Measurements from ENCODE around the gene ETV5.

Gene ETV5

DNA sequence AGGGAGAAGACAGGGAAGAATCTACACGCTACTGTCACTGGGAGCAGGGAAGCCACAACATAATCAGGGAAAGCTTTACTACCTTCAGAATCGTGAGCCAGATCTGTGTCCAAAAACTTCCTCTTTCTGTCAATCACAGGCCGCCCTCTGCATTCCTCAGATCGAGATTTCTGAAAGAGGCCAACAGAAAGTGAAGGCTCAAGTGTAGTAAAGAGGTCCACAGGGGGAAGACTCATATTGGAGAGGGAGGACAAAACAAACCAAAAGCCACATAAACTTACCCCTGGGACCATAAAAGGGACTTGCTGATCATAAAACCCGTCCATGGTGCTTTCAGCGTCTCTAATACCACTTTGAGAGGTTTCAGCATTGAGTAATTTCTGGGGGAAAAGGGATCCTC is 3.3 kb downstream of the ETV5 start:
- no peak for DNase-seq (ENCODE audit: low read depth)
- no peak overlapping the region for H3K4me3 ChIP-seq (ENCODE audit: low read depth, low read length)
- TF ChIP-seq, protein P1, sequence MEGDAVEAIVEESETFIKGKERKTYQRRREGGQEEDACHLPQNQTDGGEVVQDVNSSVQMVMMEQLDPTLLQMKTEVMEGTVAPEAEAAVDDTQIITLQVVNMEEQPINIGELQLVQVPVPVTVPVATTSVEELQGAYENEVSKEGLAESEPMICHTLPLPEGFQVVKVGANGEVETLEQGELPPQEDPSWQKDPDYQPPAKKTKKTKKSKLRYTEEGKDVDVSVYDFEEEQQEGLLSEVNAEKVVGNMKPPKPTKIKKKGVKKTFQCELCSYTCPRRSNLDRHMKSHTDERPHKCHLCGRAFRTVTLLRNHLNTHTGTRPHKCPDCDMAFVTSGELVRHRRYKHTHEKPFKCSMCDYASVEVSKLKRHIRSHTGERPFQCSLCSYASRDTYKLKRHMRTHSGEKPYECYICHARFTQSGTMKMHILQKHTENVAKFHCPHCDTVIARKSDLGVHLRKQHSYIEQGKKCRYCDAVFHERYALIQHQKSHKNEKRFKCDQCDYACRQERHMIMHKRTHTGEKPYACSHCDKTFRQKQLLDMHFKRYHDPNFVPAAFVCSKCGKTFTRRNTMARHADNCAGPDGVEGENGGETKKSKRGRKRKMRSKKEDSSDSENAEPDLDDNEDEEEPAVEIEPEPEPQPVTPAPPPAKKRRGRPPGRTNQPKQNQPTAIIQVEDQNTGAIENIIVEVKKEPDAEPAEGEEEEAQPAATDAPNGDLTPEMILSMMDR (conservative IDR thresholded peaks at IDR 0.05; ENCODE audit: low read depth, low read length) = no peak

DNA sequence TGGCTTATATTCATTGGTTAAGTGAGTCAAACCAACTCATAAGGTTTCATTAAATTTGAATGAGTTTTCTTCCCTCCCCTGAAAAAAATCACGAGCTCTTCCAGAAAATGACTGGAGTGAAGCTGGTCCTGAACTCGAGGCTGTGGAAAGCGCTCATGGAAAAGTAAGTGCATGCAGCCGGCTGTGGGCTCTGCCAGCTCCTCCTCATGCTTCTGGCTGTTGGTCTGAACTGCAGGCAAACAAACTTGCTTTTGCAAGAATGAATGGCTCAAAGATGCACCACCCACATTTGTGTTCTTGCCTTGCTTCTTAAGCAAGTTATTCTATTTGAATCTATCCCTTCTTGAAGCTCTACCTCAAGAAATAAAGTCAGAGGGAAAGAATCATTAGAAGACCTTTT is 6.2 kb downstream of the ETV5 start:
- TF ChIP-seq, protein P1 (conservative IDR thresholded peaks at IDR 0.05; ENCODE audit: low read depth, low read length) = no peak
- no peak overlapping the region for H3K4me3 ChIP-seq (ENCODE audit: low read depth, low read length)
- no peak for DNase-seq (ENCODE audit: low read depth)

DNA sequence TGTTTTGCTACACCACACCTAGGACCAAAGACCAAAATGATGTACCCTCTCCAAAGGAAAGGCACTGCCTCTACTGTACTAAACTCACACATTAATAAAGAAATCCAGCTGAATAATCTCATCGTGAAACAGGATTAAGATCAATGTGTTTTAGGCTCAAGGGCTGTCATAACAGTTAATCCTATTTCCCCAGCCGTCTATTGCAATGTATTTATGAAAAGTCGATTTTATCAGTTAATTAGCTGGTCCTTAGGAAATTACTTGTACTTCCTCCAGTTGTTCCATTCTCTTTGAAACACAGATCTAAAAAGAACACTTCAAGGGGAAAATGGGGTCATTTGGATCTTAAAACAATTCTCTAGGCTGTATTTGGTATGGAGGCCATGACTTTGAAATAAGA is 8.5 kb downstream of the ETV5 start:
- TF ChIP-seq, protein P1 (conservative IDR thresholded peaks at IDR 0.05; ENCODE audit: low read depth, low read length) = no peak
- no peak for DNase-seq (ENCODE audit: low read depth)
- no peak overlapping the region for H3K4me3 ChIP-seq (ENCODE audit: low read depth, low read length)

DNA sequence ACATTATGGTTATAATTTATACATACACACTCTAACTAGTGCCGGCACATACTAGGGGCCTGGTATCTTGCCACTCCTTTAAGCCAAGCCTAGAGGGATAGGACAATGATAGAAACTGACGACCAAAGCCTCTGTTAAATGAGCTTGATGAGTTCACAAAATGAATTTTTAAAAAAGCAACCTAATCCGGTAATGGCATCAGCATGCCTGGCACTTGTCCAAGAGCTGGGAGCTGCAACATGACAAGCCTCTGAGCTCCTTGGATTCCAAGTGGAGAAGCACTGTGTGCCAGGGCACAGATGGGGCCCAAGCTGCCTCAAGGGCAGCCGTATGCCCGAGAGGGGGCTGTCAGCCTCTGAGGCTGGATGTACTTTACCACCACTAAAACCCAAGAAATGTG is 9.7 kb downstream of the ETV5 start:
- peak; percentile 85 for DNase-seq (ENCODE audit: low read depth)
- no peak overlapping the region for H3K4me3 ChIP-seq (ENCODE audit: low read depth, low read length)
- TF ChIP-seq, protein P1 (conservative IDR thresholded peaks at IDR 0.05; ENCODE audit: low read depth, low read length) = no peak

DNA sequence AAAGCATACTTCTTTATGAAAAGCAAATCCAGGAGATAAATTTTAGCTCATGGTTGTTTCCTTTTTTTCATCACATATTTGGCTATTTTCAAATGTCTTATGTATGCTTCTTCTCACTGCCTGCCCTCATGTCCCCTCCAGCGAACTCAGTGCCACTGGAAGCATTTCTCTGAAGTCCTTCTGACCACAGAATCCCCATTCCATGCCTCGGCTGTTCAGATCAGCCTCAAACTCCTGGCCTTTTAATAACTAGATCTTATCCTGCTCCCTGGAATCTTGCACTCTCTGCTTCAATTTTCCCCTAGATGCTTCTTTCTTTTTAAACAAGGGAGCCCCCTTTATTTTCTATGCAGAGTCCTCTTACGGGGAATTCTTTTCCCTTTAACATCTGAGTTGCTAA is 10.1 kb downstream of the ETV5 start:
- no peak for DNase-seq (ENCODE audit: low read depth)
- TF ChIP-seq, protein P1 (conservative IDR thresholded peaks at IDR 0.05; ENCODE audit: low read depth, low read length) = no peak
- H3K4me3 ChIP-seq (ENCODE audit: low read depth, low read length) = no peak overlapping the region

DNA sequence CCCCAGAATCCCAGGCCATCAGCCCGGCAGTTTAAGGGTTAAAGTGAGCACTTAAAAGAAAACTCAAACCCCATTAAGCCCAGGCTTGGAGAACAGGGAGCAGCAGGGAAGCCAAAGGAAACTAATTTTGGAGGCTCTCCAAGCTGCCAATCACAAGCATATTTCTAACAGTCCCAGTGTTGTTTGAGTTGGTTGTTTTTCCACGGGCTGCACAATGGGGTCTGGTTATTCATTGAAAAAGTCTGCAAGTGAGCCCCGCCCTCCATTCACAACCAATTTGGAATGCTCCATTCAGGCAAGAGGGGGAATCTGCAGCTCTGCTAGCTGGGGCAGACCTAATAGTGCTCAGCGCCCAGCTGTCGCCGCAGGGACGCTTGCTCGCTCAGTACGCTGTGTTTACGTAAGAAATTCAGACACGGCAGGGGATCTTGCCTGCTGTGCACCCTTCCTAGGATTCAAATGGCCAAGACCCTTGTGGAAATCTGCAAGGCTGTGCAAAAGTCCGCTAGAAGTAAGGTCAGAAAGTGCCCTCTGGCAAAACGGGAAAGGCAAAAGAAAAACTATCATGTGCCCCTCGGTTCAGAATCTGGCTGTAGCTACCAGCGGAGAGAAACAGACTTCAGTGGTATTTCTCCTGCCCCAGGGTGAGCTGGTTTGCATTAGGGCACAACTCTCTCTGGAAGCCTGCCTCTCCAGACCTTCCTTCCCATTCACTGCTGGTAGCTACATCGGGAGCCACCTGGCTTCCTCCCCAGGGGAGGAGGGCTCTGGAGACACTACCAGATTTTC is 11.0 kb downstream of the ETV5 start:
- TF ChIP-seq, protein P1 (conservative IDR thresholded peaks at IDR 0.05; ENCODE audit: low read depth, low read length) = no peak
- peak; percentile 97 for DNase-seq (ENCODE audit: low read depth)
- H3K4me3 ChIP-seq (ENCODE audit: low read depth, low read length) = peak overlapping the region; percentile 51

DNA sequence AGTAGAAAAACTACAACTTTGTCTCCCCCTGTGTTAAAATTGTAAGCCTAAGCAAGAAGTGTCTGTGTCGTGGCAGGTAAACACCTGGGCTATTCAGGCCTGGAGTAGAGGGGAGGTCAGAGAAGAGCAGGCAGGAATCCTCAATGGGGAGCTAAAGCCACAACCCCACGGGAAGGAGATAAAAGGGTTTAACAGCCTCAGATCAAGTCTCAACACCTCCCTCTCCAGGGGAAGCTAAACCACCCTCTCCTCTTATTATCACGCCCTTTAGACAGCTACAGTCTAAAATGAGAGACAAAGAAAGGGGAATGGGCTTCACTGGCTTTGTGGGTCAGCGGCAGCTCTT is 11.6 kb downstream of the ETV5 start:
- peak overlapping the region; percentile 38 for H3K4me3 ChIP-seq (ENCODE audit: low read depth, low read length)
- no peak for DNase-seq (ENCODE audit: low read depth)
- TF ChIP-seq, protein P1 (conservative IDR thresholded peaks at IDR 0.05; ENCODE audit: low read depth, low read length) = peak; percentile 9
